Neural progenitor cell (in vitro differentiated cells): ENCODE data around the gene SCG3.

Experiments
- EZH2 ChIP-seq: fragments of 200-600 bp; sonication (generic); IDR thresholded peaks from 2 replicates; pipeline ENCODE4 v1.6.1; 2017; ENCODE audit warnings: antibody characterized with exemption, mild to moderate bottlenecking, moderate library complexity
- EZH2phosphoT487 ChIP-seq: fragments of 200-600 bp; sonication (generic); IDR thresholded peaks from 2 replicates; pipeline ENCODE4 v1.6.1; 2017; ENCODE audit warnings: antibody characterized with exemption
- TF ChIP-seq, protein P1 (sequence below): fragments of 200-600 bp; sonication (generic); IDR thresholded peaks from 2 replicates; pipeline ENCODE4 v1.5.1; 2017; ENCODE audit warnings: antibody characterized with exemption, mild to moderate bottlenecking

GRCh38 chr15:51718219-51718618, 36.9 kb downstream of the SCG3 start:
- TF ChIP-seq EZH2phosphoT487 (no peak), EZH2 (no peak)
- TF ChIP-seq, protein P1, sequence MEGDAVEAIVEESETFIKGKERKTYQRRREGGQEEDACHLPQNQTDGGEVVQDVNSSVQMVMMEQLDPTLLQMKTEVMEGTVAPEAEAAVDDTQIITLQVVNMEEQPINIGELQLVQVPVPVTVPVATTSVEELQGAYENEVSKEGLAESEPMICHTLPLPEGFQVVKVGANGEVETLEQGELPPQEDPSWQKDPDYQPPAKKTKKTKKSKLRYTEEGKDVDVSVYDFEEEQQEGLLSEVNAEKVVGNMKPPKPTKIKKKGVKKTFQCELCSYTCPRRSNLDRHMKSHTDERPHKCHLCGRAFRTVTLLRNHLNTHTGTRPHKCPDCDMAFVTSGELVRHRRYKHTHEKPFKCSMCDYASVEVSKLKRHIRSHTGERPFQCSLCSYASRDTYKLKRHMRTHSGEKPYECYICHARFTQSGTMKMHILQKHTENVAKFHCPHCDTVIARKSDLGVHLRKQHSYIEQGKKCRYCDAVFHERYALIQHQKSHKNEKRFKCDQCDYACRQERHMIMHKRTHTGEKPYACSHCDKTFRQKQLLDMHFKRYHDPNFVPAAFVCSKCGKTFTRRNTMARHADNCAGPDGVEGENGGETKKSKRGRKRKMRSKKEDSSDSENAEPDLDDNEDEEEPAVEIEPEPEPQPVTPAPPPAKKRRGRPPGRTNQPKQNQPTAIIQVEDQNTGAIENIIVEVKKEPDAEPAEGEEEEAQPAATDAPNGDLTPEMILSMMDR, result no peak
